Epidermal melanocyte (primary cell): ENCODE measurements around the gene RAB3GAP2.
"Not testable (repeated sequence)": the region's sequence is repeated elsewhere in the genome, so short reads cannot be mapped to it uniquely, and the experiment has no call there.

Experiments used
- DNase-seq: peaks from one replicate; pipeline ENCODE4 v3.0.0; 2011; ENCODE audit warnings: low spot score; ENCODE audit not compliant: insufficient read length

RAB3GAP2 gene

GRCh38 chr1:220204758-220205157 is 67.5 kb downstream of the RAB3GAP2 start:
- not testable (repeated sequence) for DNase-seq

- DNase-seq = no peak
Observed at GRCh38 chr1:220203816-220204215, 68.4 kb downstream of the RAB3GAP2 start.

- no peak for DNase-seq
Observed at GRCh38 chr1:220198186-220199005, 73.9 kb downstream of the RAB3GAP2 start.

- DNase-seq = no peak
Observed at GRCh38 chr1:220195701-220196100, 76.6 kb downstream of the RAB3GAP2 start.

GRCh38 chr1:220189750-220190347 is 82.4 kb downstream of the RAB3GAP2 start:
- peak; percentile 21 for DNase-seq

GRCh38 chr1:220188538-220188937 is 83.7 kb downstream of the RAB3GAP2 start:
- DNase-seq = no peak

GRCh38 chr1:220186752-220187151 is 85.5 kb downstream of the RAB3GAP2 start:
- no peak for DNase-seq

GRCh38 chr1:220184506-220184905 is 87.7 kb downstream of the RAB3GAP2 start:
- DNase-seq = no peak

- no peak for DNase-seq
Observed at GRCh38 chr1:220182656-220183055, 89.6 kb downstream of the RAB3GAP2 start.

- no peak for DNase-seq
Observed at GRCh38 chr1:220182111-220182510, 90.1 kb downstream of the RAB3GAP2 start.

GRCh38 chr1:220176540-220176939 is 95.7 kb downstream of the RAB3GAP2 start:
- no peak for DNase-seq

- no peak for DNase-seq
Observed at GRCh38 chr1:220170836-220171526, 101.3 kb downstream of the RAB3GAP2 start.

- DNase-seq = not testable (repeated sequence)
Observed at GRCh38 chr1:220169887-220170286, 102.4 kb downstream of the RAB3GAP2 start.

- no peak for DNase-seq
Observed at GRCh38 chr1:220166853-220167252, 105.4 kb downstream of the RAB3GAP2 start.

- no peak for DNase-seq
Observed at GRCh38 chr1:220164517-220164916, 107.7 kb downstream of the RAB3GAP2 start.

- DNase-seq = no peak
Observed at GRCh38 chr1:220164116-220164515, 108.1 kb downstream of the RAB3GAP2 start.

GRCh38 chr1:220160027-220160426 is 112.2 kb downstream of the RAB3GAP2 start:
- DNase-seq = no peak

GRCh38 chr1:220159041-220159440 is 113.2 kb downstream of the RAB3GAP2 start:
- DNase-seq = no peak

- DNase-seq = not testable (repeated sequence)
Observed at GRCh38 chr1:220158530-220158929, 113.7 kb downstream of the RAB3GAP2 start.

GRCh38 chr1:220157738-220158137 is 114.5 kb downstream of the RAB3GAP2 start:
- DNase-seq = no peak

- no peak for DNase-seq
Observed at GRCh38 chr1:220156620-220157146, 115.6 kb downstream of the RAB3GAP2 start.

- no peak for DNase-seq
Observed at GRCh38 chr1:220153147-220153546, 119.1 kb downstream of the RAB3GAP2 start.
